D341Med (cell line): ENCODE measurements around the gene PRMT2.

ENCODE experiments used
- DNase-seq: peaks from one replicate; pipeline ENCODE4 v3.0.0; 2012; ENCODE audit warnings: low spot score

Gene PRMT2

GRCh38 chr21:46641656-46642055 lies 6.2 kb downstream of the PRMT2 start:
- DNase-seq = no peak

- DNase-seq = no peak
These were observed 8.1 kb downstream of the PRMT2 start for GRCh38 chr21:46643379-46644177.

- DNase-seq = no peak
These were observed 10.4 kb downstream of the PRMT2 start for GRCh38 chr21:46645840-46646239.

DNA sequence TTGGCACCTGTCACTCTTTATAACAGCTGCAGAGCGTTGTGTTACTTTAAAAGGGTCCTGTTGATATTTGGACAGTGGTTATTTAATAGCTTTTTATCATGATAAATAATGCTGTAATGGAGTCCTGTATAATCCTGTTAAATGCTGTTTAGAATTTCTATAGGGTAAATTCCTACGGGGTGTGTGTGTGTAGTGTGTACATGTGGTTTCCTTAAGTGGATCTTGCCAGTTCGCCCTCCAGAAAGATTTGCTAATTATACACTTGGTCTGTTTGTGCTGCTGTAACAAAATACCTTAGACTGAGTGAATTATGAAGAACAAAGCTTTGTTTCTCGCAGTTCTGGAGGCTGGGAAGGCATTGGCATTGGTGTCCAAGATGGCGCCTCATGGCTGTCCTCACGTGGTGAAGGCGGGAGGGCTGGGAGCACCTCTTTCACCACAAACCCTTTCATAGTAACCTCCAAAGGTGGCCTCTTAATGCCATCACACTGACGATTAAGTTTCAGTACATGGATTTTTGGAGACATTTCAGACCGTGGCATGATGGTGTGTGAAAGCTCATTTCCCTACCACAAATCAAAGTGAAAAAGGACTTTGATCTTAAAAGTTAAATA lies 11.2 kb downstream of the PRMT2 start:
- no peak for DNase-seq

DNA sequence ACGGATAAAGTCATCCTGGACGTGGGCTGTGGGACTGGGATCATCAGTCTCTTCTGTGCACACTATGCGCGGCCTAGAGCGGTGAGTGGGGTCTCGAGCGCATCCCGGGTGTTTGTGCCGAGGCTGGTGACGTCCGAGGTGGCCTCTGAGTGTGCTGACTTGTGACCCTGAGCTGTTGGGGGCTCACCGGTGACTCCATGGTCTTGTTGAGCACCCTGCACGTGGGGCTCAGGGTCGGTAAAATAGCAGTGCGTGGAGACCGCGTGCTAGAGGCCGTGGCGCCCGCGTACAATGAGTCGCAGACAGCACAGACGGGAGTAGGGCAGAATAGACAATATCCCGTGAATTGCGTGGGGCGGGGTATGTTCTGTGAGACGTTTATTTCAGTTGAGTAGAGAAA lies 13.1 kb downstream of the PRMT2 start:
- DNase-seq = no peak

GRCh38 chr21:46649356-46649755 lies 13.9 kb downstream of the PRMT2 start:
- no peak for DNase-seq

DNA sequence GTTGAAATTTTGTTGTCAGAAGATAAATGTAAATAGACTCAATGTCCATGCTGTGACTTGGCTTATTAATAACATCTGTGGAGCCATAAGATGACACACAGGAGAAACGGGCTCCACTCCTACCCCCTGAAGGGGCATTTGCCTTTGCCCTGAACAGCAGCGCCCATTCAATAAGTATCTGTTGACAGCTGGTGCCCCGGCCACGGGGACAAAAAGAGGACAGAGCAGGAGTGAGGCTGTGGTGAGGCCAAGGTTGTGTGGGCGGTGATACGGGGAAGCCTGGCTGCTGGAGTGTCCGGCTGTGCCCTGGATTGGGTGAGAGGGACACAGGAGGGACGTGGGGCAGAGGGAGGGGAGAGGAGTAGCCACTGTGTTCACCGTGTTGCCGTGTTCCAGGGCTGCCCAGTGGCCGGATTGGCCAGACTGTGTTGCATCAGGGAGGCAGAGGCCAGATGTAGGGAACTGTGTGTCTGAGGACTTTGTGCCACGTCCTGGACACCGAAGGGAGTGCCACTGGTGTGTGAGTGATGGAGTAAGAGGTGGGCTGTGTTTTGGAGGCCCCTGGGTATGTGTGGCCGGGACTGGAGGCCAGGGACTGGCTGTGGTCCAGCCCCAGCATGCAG lies 15.1 kb downstream of the PRMT2 start:
- no peak for DNase-seq

- no peak for DNase-seq
These were observed 15.6 kb downstream of the PRMT2 start for GRCh38 chr21:46651121-46651520.

- DNase-seq = no peak
These were observed 19.8 kb downstream of the PRMT2 start for GRCh38 chr21:46655230-46655629.

DNA sequence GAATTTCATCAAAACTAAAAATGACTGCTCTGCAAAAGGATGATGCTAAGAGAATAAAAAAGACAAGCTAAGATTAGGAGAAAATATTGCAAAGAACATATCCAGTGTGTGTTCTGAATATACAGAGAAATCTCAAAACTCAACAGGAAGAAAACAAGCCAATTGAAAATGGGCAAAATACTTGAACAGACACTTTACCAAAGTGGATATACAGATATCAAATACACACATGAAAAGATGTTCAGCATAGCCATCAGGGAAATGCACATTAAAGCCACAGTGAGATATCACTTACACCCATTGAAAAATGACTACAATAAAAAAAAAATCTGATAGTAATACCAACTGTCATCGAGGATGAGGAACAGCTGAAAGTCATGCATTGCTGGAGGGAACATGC lies 21.3 kb downstream of the PRMT2 start:
- no peak for DNase-seq

GRCh38 chr21:46660505-46660904 lies 25.0 kb downstream of the PRMT2 start:
- DNase-seq = no peak

DNA sequence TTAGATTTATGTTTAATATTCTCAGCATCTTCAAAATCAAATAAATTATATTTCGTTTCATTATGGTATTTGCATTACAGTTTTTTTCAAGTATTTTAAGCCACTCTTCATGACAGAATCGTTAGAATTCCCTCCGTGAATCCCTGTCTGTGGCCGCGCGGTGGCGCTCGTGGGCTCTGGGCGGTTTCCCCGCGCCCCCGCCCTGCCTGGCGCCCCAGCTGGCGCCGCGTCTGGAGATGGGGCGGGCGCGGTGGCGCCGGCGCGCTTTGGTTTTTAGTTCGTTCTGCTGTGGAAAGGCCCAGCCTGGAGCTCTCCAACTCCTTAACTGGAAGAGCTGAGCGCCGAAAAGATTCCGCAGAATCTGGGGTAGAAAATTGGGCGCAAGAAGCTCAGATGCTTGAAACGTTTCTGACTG lies 25.7 kb downstream of the PRMT2 start:
- peak; percentile 97 for DNase-seq

DNA sequence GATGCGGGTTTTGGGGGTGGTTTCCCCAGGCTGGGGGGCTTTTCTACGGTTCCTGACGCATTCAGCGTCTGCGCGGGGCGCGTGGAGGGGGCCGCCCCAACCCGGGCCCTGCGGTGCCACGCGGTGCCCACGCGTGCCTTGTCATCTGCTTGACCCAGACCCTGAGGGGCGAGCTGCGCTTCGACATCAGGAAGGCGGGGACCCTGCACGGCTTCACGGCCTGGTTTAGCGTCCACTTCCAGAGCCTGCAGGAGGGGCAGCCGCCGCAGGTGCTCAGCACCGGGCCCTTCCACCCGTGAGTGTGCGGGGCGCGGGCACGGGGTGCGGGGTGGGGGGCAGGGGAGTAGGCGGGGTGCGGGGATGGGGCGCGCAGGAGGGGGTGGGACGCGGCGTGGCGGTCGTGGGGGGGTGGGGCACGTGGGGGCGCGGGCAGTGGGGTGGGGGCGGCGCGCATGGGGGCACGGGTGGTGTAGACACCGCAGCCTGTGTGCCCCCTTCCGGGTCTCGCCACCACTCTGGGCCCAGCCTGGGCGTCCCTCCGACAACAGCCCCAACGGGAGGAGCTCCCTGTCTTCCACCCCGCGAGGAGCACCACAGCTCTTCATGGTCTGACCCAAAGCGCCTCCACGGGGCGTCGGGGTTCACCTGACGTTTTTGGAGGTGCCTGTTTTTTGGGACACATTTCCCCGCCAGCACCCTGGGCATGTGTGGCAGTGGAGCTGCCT lies 26.3 kb downstream of the PRMT2 start:
- DNase-seq = peak; percentile 70

DNA sequence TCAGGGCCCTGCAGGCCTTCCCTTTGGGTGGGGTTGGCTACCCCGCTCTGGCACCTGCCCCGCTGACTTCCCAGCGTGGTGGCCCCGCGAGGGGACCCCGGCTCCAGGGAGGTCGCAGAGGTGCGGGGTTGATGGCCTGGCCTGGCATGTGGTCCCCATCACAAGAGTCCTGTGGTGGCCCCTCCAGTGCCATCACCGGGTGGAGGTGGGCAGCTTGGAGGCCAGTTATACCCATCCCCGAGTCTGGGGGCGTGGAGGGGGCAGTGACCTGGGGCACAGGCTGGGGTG lies 26.8 kb downstream of the PRMT2 start:
- no peak for DNase-seq

DNA sequence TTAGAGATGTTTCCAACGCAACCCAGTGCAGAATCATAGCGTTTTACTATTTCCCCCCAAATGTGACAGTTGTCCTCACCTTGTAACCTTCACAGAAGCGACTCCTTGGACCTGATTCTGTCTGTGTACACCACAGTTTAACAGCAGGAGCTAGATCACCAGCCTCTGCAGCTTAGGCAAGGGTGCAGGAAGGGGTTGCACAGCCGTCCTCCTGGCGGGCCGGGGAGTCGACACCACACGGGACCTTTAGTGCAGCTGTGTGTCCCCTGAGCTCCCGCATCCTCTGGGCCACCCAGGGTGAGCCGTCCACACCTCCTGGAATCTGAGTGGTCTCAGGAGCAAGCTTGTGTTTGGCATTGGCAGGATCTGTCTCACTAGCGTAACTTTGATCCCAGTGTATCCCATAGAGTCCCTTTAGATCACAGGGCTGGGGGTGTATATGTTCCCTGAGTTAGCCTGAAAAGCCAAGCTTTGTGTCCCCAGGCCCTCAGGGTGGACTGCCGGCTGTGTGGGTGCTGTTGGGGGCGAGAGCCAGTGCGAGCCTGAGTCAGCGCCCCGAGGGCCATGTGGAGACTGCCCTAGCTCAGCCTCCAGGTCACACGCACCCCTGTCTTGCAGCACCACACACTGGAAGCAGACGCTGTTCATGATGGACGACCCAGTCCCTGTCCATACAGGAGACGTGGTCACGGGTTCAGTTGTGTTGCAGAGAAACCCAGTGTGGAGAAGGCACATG lies 27.5 kb downstream of the PRMT2 start:
- no peak for DNase-seq

DNA sequence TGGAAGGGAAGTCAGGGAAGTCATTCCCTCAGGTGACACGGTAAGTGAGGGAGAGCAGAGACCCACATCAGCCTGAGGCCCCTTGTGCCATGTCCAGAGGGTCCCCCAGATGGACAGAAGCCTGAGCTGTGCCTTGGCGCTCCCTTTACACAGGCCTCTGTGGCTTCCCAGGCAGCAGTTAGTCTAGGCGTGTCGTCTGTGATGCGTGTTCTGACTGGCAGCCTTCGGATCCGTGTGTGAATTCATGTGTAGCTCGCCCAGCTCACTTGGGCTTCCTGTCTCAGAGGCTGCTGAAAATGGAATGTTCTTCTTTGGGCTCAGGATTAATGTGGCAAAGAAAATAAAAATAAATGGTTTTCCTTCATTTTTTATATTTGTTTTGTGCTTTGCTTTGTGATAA lies 28.3 kb downstream of the PRMT2 start:
- no peak for DNase-seq

DNA sequence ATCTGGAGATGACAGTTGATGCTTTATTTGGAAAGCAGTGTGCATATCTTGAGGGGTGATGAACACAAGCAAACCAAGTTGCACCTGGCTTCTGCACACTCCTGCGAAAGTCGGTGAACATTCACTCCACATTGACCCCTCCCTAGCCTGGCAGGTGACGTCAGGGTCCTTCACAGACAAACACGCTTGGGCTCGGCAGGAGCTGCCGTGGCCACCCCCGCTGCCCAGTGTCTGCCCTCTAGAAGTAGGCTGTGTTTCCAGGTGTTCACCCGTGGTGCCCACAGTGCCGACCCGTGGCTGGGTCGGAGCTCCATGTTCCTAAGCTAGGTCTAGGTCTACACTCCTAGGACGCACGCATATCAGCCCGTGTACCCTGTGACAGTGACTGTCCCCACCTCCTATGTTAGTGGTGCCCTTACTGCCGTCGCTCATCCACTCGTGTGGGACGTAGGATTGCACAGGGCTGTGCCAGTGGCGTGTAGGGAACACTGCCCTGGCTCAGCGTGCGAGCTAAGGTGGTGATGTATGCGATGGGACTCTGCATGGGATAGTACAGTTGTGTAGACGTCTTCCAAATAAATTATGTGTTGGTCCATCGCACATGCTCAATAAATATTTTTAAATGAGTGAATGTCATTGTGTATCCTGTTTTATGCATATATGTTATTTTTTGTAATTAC lies 29.0 kb downstream of the PRMT2 start:
- DNase-seq = no peak

DNA sequence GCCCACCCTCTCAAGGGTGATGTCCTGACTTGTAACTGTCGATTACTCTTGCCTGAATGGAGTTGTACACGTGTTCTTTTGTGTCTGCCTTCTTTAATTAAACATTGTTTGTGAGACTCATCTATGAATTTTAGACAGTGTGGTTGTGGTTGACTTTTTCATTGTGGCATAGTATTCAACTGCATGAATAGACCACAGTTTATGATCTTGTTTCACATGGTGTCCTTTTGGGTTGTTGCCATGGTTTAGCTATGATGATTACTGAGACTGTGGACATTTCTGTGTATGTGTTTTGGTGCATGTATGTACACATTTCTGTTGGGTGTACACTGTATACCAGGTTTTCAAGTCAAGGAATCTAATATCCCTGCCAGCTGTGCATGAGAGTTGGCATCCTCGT lies 30.1 kb downstream of the PRMT2 start:
- DNase-seq = no peak

- DNase-seq = no peak
These were observed 31.7 kb downstream of the PRMT2 start for GRCh38 chr21:46666941-46667740.

- peak; percentile 60 for DNase-seq
These were observed 32.4 kb downstream of the PRMT2 start for GRCh38 chr21:46667741-46668380.
